ELF-1 (cell line): ENCODE measurements around the gene CLDN19.
A peak's percentile ranks its signal among the peaks of the same experiment; 100 is the strongest.

Experiments
- DNase-seq: peaks from one replicate; pipeline ENCODE4 v3.0.0-alpha.2; 2016; ENCODE audit warnings: low read depth, low spot score

The CLDN19 gene

GRCh38 chr1:42703888-42704464, 36.1 kb downstream of the CLDN19 start:
- no peak for DNase-seq

DNA sequence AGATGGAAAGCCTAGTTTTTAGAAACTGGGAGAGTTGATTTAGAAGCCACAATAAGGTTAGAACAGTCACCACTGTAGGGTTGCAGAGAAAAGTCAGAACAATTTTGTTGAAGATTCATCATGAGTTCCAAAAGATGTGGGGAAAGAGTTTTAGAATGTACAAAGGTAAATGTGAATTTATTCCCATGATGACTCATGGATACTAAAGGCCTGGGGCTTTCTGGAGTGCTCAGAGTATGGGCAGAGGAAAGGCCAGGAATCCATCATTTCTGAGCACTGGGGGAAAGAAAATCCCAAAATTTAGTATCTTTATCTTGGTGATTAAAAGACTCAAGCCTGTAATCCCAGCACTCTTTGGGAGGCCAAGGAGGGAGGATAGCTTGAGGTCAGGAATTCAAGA, 40.0 kb downstream of the CLDN19 start:
- no peak for DNase-seq

- no peak for DNase-seq
These were observed 41.8 kb downstream of the CLDN19 start for GRCh38 chr1:42698081-42698813.

GRCh38 chr1:42692911-42693310, 47.1 kb downstream of the CLDN19 start:
- no peak for DNase-seq

GRCh38 chr1:42692461-42692860, 47.6 kb downstream of the CLDN19 start:
- DNase-seq, result peak; percentile 18

DNA sequence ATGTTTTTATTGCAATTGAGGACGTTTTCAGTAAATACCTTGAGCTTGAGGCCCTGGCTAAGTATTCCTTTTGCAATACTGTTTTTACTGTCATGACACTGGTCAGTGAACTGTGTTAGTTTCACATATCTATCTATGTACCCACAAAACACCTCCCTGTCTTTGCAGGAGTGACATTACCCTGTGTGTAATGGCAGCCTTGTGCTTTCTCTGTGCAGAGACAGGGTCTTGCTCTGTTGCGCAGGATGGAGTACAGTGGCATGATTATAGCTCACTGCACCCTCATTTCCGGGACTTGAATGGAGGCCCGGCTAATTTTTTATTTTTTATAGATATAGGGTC, 48.9 kb downstream of the CLDN19 start:
- DNase-seq, result no peak

DNA sequence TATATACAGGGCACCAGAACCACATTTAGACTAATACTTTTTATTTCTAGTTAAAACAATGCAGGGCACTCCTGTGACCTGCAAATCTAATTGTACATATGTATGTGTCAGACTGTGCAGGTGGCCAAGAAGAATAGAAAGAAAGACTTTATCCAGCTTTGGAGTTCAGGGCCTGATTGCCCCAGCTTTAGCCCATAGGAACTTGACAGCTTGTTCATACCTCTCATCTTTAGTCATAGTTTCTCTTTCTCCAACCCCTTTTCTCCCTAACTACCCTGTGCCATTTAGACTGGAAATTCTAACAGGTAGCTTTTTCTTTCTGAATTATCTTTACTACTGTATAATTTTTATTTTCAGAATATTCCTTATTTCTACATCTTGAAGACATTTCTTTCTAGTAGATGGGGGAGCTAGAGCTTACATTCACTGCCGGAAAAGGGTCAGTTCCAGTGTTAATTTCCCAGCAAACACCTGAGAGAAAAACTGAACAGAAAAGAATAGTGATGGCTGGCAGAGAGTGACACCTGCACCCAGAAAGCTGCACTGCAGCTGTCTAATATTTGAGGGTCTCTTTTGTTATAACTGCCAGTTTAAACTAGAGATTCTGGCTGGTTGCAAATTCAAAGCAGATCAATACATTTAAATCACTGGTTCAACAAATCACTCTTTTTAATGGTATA, 49.4 kb downstream of the CLDN19 start:
- no peak for DNase-seq

GRCh38 chr1:42689912-42690311, 50.1 kb downstream of the CLDN19 start:
- DNase-seq, result no peak

GRCh38 chr1:42686418-42686817, 53.6 kb downstream of the CLDN19 start:
- DNase-seq, result no peak

DNA sequence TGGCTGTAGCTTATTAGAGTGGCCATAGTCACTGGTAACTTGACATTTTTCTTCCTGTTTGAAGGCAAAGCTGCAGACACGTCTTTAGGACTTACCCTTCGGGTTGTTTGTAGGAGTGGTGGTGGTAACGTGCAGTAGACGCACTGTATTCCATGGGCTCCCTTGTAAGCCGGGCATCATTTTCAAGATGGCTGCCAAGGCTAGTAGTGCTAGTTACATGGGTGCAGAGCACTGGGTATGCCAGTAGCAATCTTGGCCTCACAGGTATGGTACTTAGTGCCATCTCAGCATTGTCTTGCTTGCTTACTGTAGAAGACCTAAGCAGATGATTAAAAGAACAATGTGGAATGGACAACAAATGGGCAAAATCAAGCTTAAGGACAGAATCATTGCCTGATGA, 55.9 kb downstream of the CLDN19 start:
- peak; percentile 32 for DNase-seq
